ENCODE measurements around the gene SLC4A2.
"Not testable (repeated sequence)": the region's sequence is repeated elsewhere in the genome, so short reads cannot be mapped to it uniquely, and the experiment has no call there.

SLC4A2 gene

DNA sequence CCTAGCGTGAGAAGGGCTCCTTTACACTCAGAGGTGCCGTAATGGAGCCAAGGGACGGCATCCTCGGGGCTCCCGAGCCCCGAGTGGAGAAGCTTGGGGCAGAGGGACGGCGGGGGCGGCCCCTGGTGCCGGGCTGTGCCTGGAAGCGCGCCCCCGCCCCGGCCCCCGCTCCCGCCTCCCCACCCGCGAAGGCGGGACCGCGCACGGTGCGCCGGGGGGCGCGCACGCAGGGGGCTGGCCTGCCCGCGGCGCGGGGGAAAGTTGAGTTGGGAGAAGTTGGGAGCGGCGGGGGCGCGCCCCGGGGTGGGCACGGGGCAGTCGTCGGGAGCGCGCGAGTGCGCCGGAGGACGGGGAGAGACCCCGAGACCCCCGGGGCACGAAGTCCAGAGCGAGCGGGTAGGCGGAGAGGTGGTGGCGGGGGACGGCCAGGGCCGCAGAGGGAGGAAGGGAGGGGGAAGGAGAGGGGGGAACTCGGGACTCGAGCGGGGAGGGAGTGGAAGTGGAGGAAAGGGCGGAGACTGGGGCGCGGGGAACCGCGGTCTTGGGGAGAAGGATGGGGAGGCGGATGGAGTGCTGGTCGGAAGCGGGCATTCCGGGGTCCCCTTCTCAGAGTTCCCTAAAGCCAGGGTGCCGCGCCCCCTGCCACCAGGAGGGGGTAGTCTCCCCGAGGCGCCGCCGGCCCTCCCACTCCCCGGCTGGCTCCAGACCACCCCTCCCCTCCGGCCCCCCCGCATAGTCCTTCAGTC lies at the start of gene SLC4A2:
SLC4A2 (plus strand) TSS at position 223 of the 746 bp plus-strand sequence. CDS start 2,399 bp downstream, outside the sequence.
- DNase-seq (ENCODE audit: extremely low read depth, low read depth) = no peak
- TF ChIP-seq CTCF (IDR thresholded peaks at IDR 0.05; ENCODE audit: low read depth, low read length) = peak; percentile 52

DNA sequence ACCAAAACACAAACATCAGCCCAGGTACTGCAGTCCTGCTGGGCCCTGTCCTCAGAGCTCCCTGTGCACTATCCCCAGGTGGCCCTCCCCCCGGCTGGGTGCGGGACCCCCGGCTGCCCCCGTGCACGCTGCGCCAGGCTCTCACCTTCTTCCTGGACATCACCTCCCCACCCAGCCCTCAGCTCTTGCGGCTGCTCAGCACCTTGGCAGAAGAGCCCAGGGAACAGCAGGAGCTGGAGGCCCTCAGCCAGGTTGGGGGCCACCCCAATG lies 49.4 kb upstream of the SLC4A2 start:
- DNase-seq (ENCODE audit: extremely low read depth, low read depth) = no peak
- TF ChIP-seq CTCF (IDR thresholded peaks at IDR 0.05; ENCODE audit: low read depth, low read length) = no peak

DNA sequence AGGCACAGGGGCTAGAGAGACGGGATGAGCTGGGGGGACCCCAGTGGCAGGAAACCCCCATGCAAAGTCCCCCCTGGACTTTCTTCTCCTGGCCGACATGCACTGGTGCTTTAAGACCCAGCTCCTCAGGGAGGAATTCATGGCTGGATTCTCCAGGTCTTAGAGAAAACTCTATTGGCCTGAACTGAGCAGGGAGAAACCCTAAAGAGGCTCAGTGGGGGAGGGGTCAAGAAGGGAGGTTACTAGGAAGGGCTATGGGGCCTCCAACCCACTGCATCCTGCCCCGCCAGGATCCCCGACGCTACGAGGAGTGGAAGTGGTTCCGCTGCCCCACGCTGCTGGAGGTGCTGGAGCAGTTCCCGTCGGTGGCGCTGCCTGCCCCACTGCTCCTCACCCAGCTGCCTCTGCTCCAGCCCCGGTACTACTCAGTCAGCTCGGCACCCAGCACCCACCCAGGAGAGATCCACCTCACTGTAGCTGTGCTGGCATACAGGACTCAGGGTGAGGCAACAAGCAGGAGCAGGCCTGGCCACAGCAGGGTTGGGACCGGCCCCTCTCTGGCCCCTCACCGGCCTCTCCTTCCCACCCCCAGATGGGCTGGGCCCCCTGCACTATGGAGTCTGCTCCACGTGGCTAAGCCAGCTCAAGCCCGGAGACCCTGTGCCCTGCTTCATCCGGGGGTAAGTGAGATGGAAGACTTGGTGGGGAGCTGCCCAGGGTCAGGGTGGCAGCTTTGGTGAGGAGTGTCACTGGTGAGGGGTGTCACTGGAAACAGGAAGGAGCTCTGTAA lies 48.9 kb upstream of the SLC4A2 start:
- TF ChIP-seq CTCF (IDR thresholded peaks at IDR 0.05; ENCODE audit: low read depth, low read length) = no peak
- no peak for DNase-seq (ENCODE audit: extremely low read depth, low read depth)

DNA sequence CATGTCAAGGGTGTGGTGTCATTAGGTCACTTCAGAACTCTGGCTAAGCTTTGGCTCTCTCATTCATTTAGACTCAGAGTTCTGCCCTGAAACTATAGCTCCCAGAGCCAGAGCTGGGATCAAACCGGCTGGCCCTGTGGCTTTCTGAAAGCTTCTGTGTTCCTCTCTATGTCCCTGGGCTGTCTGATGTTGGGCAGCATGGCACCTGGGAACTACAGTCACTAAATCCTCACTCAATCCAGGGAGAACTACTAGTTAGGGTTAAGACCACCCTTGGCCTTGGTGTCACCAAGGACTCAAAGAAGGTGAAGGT lies 48.3 kb upstream of the SLC4A2 start:
- TF ChIP-seq CTCF (IDR thresholded peaks at IDR 0.05; ENCODE audit: low read depth, low read length) = no peak
- DNase-seq (ENCODE audit: extremely low read depth, low read depth) = no peak

DNA sequence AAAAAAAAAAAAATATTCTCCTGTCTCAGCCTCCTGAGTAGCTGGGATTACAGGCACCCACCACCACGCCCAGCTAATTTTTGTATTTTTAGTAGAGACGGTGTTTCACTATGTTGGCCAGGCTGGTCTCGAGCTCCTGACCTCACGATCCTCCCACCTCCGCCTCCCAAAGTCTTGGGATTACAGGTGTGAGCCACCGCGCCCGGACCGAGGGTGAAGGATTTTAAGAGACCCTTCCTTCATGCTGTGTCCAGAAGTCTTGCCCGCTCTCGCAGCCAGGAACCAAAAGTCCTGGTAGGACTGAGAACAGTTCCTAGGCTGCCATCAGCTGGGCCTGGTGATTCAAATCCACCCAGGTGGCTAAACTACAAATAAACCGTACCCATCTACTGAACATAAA lies 47.8 kb upstream of the SLC4A2 start:
- not testable (repeated sequence) for DNase-seq (ENCODE audit: extremely low read depth, low read depth)

DNA sequence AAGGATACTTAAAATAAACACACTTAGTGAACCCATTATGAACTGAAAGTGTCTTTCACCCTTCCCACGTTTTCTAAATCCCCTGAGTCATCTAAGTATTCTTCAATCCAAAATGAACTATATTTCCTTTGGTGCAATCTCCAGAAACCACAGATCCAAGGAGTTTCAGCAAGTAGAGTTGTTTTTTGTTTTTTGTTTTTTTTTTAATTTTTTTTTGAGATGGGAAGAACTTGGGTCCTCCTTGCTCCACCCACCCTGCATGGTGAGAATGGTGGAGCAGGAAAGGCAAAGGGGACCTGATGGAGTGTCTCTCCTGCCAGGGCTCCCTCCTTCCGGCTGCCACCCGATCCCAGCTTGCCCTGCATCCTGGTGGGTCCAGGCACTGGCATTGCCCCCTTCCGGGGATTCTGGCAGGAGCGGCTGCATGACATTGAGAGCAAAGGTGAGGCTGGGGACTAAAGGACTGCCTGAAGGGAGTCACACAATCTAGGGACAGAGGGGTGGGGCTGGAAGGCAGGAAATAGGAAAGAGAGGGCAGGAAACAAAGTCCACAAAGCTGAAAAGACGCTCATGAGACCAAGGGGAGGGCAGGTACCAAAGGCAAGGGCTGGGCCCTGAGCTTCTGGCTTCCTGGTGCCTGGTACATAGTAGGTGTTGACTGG lies 47.2 kb upstream of the SLC4A2 start:
- TF ChIP-seq CTCF (IDR thresholded peaks at IDR 0.05; ENCODE audit: low read depth, low read length) = no peak
- no peak for DNase-seq (ENCODE audit: extremely low read depth, low read depth)

DNA sequence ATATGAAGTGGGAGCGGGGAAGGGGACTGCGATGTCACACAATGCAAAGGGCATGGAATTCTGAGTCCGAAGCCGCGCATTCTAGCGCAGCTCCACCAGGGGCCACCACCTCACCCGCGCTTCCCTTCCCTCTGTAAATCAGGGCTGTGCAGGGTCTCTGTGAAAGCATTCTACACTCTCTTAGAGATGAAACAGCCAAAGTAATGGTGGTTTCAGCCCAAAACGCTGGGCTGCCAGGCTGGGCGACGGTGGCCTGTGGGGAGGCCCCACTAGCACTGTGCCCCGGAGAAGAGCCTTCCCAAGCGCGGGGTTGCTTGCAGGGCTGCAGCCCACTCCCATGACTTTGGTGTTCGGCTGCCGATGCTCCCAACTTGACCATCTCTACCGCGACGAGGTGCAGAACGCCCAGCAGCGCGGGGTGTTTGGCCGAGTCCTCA lies 46.5 kb upstream of the SLC4A2 start:
- TF ChIP-seq CTCF (IDR thresholded peaks at IDR 0.05; ENCODE audit: low read depth, low read length) = peak; percentile 69
- no peak for DNase-seq (ENCODE audit: extremely low read depth, low read depth)
